ENCODE results near the gene CUEDC1. TPM values are rescaled to one million over a fixed set of nuclear protein-coding genes. Genes with fewer than 3 reads are reported as not detected.
A peak's percentile ranks its signal among the peaks of the same experiment; 100 is the strongest.

CUEDC1 gene
- total RNA-seq, 1 donor, result 25.7 TPM

- TF ChIP-seq, protein P1, sequence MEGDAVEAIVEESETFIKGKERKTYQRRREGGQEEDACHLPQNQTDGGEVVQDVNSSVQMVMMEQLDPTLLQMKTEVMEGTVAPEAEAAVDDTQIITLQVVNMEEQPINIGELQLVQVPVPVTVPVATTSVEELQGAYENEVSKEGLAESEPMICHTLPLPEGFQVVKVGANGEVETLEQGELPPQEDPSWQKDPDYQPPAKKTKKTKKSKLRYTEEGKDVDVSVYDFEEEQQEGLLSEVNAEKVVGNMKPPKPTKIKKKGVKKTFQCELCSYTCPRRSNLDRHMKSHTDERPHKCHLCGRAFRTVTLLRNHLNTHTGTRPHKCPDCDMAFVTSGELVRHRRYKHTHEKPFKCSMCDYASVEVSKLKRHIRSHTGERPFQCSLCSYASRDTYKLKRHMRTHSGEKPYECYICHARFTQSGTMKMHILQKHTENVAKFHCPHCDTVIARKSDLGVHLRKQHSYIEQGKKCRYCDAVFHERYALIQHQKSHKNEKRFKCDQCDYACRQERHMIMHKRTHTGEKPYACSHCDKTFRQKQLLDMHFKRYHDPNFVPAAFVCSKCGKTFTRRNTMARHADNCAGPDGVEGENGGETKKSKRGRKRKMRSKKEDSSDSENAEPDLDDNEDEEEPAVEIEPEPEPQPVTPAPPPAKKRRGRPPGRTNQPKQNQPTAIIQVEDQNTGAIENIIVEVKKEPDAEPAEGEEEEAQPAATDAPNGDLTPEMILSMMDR (IDR thresholded peaks at IDR 0.05; ENCODE audit: insufficient read depth, low read length), result no peak
- no peak overlapping the region for H3K4me3 ChIP-seq (ENCODE audit: low read depth, low read length)
- no peak for DNase-seq (ENCODE audit: low read depth)
Measured at GRCh38 chr17:57939797-57940196, 15.4 kb downstream of the CUEDC1 start.

DNA sequence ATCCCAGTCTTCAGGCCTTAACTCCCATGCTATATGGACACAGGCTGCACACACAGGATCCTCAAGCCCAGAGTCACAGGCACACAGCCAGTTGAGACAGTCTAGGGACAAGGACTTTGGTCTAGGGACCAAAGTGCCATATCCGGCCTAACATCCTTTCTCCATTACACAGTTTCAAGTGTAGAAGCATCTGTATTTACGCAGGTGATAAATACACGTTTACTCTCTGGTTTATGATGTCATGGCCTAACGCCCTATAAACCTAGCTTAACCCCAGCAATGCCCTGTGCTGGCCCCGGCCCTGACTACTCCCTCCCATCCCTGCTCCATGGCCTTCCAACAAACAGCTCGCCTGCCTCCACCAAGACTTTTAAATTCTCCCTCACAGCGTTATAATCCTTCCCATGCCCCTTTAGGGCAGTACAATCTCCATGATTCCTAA lies 17.1 kb downstream of the CUEDC1 start:
- no peak overlapping the region for H3K4me3 ChIP-seq (ENCODE audit: low read depth, low read length)
- no peak for DNase-seq (ENCODE audit: low read depth)
- TF ChIP-seq, protein P1 (IDR thresholded peaks at IDR 0.05; ENCODE audit: insufficient read depth, low read length), result no peak

DNA sequence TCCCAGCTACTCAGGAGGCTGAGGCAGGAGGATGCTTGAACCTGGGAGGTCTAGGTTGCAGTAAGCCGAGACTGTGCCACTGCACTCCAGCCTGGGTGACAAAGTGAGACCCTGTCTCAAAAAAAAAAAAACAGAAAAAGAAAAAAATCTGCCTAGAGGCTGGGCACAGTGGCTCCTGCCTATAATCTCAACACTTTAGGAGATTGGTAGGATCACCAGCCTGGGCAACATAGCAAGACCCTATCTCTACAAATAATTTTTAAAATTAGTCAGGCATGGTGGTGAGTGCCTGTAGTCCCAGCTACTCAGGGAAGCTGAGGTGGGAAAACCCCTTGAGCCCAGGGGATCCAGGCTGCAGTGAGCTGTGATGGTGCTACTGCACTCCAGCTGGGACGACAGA lies 17.7 kb downstream of the CUEDC1 start:
- H3K4me3 ChIP-seq (ENCODE audit: low read depth, low read length), result no peak overlapping the region
- DNase-seq (ENCODE audit: low read depth), result no peak
- TF ChIP-seq, protein P1 (IDR thresholded peaks at IDR 0.05; ENCODE audit: insufficient read depth, low read length), result no peak

DNA sequence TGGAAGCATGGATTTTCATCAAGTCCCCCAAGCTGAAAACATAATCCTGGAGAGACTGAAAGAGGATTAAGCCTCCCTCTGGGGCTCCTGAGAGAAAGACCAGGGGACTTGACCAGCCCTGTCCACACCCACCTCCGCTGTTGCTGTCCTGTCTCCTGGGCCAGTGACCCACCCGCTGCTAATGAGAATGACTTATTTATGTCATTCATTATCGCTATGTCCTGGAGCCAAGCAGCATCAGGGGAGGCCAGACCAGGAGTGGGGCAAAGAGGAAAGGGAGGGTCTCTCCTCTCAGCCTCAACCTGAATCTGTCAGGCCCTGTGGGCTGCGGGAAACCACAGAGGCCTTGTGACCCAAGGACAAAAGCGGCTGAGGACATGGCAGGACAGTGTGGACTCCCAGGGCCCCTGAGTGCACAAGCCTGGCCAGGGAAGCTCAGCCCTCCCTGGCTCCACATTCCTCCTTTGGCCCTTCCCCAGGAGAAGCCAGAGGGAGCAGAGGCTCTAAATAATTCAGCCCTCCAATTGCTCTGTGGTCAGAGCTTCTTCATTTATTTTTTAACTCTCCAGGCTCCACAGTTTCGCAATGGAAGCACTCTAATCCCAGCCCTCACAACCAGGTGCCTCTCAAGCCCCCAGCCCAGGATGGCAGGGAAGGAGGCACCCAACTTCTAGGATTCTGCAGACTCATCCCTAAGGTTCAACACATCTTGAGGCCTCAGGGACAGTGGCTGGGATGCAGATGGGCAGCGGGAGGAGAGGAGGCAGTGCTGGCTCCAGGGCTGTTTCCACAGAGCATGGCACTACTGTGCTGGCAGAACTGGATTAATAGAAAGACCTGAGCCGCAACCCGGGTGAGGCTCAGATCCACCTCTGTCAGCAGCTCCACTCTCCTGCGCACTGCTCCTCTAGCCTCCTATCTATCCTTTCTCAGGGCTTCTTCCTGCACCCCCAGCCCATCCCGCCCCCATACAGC lies 19.1 kb downstream of the CUEDC1 start:
- DNase-seq (ENCODE audit: low read depth), result peak; percentile 60
- TF ChIP-seq, protein P1 (IDR thresholded peaks at IDR 0.05; ENCODE audit: insufficient read depth, low read length), result no peak
- peak overlapping the region; percentile 17 for H3K4me3 ChIP-seq (ENCODE audit: low read depth, low read length)

- TF ChIP-seq, protein P1 (IDR thresholded peaks at IDR 0.05; ENCODE audit: insufficient read depth, low read length), result no peak
- no peak overlapping the region for H3K4me3 ChIP-seq (ENCODE audit: low read depth, low read length)
- no peak for DNase-seq (ENCODE audit: low read depth)
Measured at GRCh38 chr17:57931488-57932137, 23.6 kb downstream of the CUEDC1 start.

DNA sequence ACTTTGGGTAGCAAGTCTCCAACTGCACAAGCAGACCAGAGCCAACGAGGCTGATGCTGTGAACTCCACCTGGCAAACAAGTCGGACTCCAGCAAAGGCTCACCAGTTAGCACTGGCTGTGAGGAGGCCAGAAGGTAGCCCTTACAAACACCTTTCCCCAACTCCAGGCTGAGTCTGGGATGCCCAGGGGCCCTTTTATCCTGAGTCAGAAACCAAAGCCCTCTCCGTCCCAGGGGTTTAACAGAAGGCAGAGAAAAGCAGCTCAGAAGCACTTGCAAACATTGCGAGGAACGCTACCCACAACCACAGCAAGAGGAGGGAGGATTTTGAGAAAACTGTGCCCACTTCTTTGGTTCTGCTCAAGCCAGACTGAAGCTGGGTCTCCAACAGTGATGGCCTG lies 25.0 kb downstream of the CUEDC1 start:
- TF ChIP-seq, protein P1 (IDR thresholded peaks at IDR 0.05; ENCODE audit: insufficient read depth, low read length), result no peak
- no peak overlapping the region for H3K4me3 ChIP-seq (ENCODE audit: low read depth, low read length)
- no peak for DNase-seq (ENCODE audit: low read depth)
